Measurements from ENCODE around the gene AHCTF1.
"Not testable (repeated sequence)": the region's sequence is repeated elsewhere in the genome, so short reads cannot be mapped to it uniquely, and the experiment has no call there.

Gene AHCTF1

GRCh38 chr1:246921481-246921880 lies 10.3 kb downstream of the AHCTF1 start:
- no peak for DNase-seq

- DNase-seq = no peak
Measured at GRCh38 chr1:246919902-246920301, 11.8 kb downstream of the AHCTF1 start.

- not testable (repeated sequence) for DNase-seq
Measured at GRCh38 chr1:246916026-246916923, 15.5 kb downstream of the AHCTF1 start.

GRCh38 chr1:246907472-246907871 lies 24.3 kb downstream of the AHCTF1 start:
- DNase-seq = peak; percentile 27 to 41

GRCh38 chr1:246906833-246907232 lies 24.9 kb downstream of the AHCTF1 start:
- DNase-seq = no peak

- no peak for DNase-seq
Measured at GRCh38 chr1:246901874-246902273, 29.9 kb downstream of the AHCTF1 start.

GRCh38 chr1:246897302-246897701 lies 34.4 kb downstream of the AHCTF1 start:
- no peak for DNase-seq

GRCh38 chr1:246893191-246893939 lies 38.4 kb downstream of the AHCTF1 start:
- no peak for DNase-seq

GRCh38 chr1:246891105-246891504 lies 40.6 kb downstream of the AHCTF1 start:
- no peak for DNase-seq

GRCh38 chr1:246888522-246888921 lies 43.2 kb downstream of the AHCTF1 start:
- DNase-seq = no peak

- DNase-seq = not testable (repeated sequence)
Measured at GRCh38 chr1:246885389-246885788, 46.4 kb downstream of the AHCTF1 start.

- DNase-seq = no peak
Measured at GRCh38 chr1:246878551-246878950, 53.2 kb downstream of the AHCTF1 start.

- no peak for DNase-seq
Measured at GRCh38 chr1:246876431-246876830, 55.3 kb downstream of the AHCTF1 start.

GRCh38 chr1:246875041-246876026 lies 56.4 kb downstream of the AHCTF1 start:
- DNase-seq = no peak

- no peak for DNase-seq
Measured at GRCh38 chr1:246865921-246866320, 65.8 kb downstream of the AHCTF1 start.

GRCh38 chr1:246863791-246864190 lies 68.0 kb downstream of the AHCTF1 start:
- DNase-seq = not testable (repeated sequence)

GRCh38 chr1:246860401-246860800 lies 71.3 kb downstream of the AHCTF1 start:
- DNase-seq = no peak

- no peak for DNase-seq
Measured at GRCh38 chr1:246856371-246856770, 75.4 kb downstream of the AHCTF1 start.

GRCh38 chr1:246850640-246851039 lies 81.1 kb downstream of the AHCTF1 start:
- DNase-seq = not testable (repeated sequence)

- no peak for DNase-seq
Measured at GRCh38 chr1:246843876-246844275, 87.9 kb downstream of the AHCTF1 start.

- not testable (repeated sequence) for DNase-seq
Measured at GRCh38 chr1:246840761-246841160, 91.0 kb downstream of the AHCTF1 start.

- no peak for DNase-seq
Measured at GRCh38 chr1:246838118-246838456, 93.7 kb downstream of the AHCTF1 start.
